Large intestine (tissue), 3 donors: ENCODE measurements around the gene CBY3. TPM values are rescaled to one million over a fixed set of nuclear protein-coding genes. Genes with fewer than 3 reads are reported as not detected.
"Not testable (repeated sequence)": the region's sequence is repeated elsewhere in the genome, so short reads cannot be mapped to it uniquely, and the experiment has no call there.

Source experiments
- DNase-seq, 2 donors: peaks; one replicate each; pipeline versions ENCODE4 v3.0.0 to v3.0.0-alpha.2; 2013
- H3K27ac ChIP-seq: one replicate; pipeline ENCODE4 v1.5.1; 2013; ENCODE audit warnings: low read length
- H3K27me3 ChIP-seq: 2 replicates; pipeline ENCODE4 v1.6.1; 2013; ENCODE audit warnings: low read length; ENCODE audit not compliant: control insufficient read depth, insufficient read depth
- H3K36me3 ChIP-seq: 2 replicates; pipeline ENCODE4 v1.6.1; 2013; ENCODE audit warnings: low read length; ENCODE audit not compliant: control insufficient read depth, insufficient read depth
- H3K4me1 ChIP-seq: one replicate; pipeline ENCODE4 v1.6.1; 2013; ENCODE audit warnings: low read length; ENCODE audit not compliant: control insufficient read depth, insufficient read depth
- H3K4me3 ChIP-seq: one replicate; pipeline ENCODE4 v1.5.1; 2013; ENCODE audit warnings: low read length
- H3K9me3 ChIP-seq: one replicate; pipeline ENCODE4 v1.6.1; 2013; ENCODE audit warnings: mild to moderate bottlenecking, low read depth, low read length, moderate library complexity; ENCODE audit not compliant: control insufficient read depth
- WGBS: methylation state at CpG from one replicate; pipeline ENCODE4 v1.1.5; 2013; ENCODE audit warnings: low lambda C conversion rate; ENCODE audit not compliant: insufficient coverage; 5-methylcytosine and 5-hydroxymethylcytosine counted together
- polyA plus RNA-seq: library from polyadenylated mRNA; unstranded; fragments of 120-200 nt; gene quantifications from one replicate; pipeline ENCODE4 v1.2.1, GENCODE V29; 2013

CBY3 gene
- polyA plus RNA-seq, 1 donor, result 1.2 TPM

- H3K36me3 ChIP-seq, result no peaks in the 10 kb centered on the region
- H3K27me3 ChIP-seq, result no peaks in the 10 kb centered on the region
- H3K4me3 ChIP-seq, result peak overlapping the region; percentile 76
- peaks cover 8% of the 10 kb centered on the region for H3K9me3 ChIP-seq
- no CpG with 5 or more reads among the region's 78 CpGs for WGBS
- H3K27ac ChIP-seq, result peak overlapping the region; percentile 98
- H3K4me1 ChIP-seq, result peaks cover 18% of the 10 kb centered on the region
- peak; percentile 98 to 99 for DNase-seq
These were observed 2.4 kb downstream of the CBY3 start for GRCh38 chr5:179678223-179679013.

GRCh38 chr5:179668391-179668790 is 12.4 kb downstream of the CBY3 start:
- Histone ChIP-seq H3K4me3 (no peak overlapping the region), H3K9me3 (no peaks in the 10 kb centered on the region), H3K4me1 (no peaks in the 10 kb centered on the region), H3K27me3 (no peaks in the 10 kb centered on the region), H3K27ac (no peak overlapping the region), H3K36me3 (peaks cover 14% of the 10 kb centered on the region)
- DNase-seq, result peak; percentile 30 to 32
- WGBS, result no CpG with 5 or more reads among the region's 7 CpGs

DNA sequence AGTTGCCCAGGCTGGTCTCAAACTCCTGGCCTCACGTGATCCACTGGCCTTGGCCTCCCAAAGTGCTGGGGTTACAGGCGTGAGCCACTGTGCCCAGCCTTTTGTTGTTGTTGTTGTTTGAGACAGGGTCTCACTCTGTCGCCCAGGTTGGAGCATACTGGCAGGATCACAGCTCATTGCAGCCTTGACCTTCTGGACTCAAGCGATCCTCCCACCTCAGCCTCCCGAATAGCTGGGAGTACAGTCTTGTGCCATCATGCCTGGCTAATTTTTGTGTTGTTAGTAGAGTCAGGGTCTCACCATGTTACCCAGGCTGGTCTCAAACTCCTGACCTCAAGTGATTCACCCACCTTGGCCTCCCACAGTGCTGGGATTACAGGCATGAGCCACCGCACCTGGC is 19.2 kb downstream of the CBY3 start:
- not testable (repeated sequence) for H3K4me3 ChIP-seq, DNase-seq, H3K27me3 ChIP-seq

GRCh38 chr5:179658179-179658856 is 22.5 kb downstream of the CBY3 start:
- peak overlapping the region; percentile 59 for H3K4me3 ChIP-seq
- not testable (repeated sequence) for H3K27me3 ChIP-seq, H3K9me3 ChIP-seq, H3K4me1 ChIP-seq, H3K36me3 ChIP-seq, H3K27ac ChIP-seq
- DNase-seq, result peak in 1 of 2 donors; percentile 53
- 0% methylated on average over 1 of the region's 29 CpGs for WGBS

More for the DNA sequence above, 19.2 kb downstream of the CBY3 start:
- no CpG with 5 or more reads among the region's 6 CpGs for WGBS
- H3K27ac ChIP-seq, H3K4me1 ChIP-seq, H3K9me3 ChIP-seq: not testable (repeated sequence)
- H3K36me3 ChIP-seq, result peaks cover 14% of the 10 kb centered on the region

DNA sequence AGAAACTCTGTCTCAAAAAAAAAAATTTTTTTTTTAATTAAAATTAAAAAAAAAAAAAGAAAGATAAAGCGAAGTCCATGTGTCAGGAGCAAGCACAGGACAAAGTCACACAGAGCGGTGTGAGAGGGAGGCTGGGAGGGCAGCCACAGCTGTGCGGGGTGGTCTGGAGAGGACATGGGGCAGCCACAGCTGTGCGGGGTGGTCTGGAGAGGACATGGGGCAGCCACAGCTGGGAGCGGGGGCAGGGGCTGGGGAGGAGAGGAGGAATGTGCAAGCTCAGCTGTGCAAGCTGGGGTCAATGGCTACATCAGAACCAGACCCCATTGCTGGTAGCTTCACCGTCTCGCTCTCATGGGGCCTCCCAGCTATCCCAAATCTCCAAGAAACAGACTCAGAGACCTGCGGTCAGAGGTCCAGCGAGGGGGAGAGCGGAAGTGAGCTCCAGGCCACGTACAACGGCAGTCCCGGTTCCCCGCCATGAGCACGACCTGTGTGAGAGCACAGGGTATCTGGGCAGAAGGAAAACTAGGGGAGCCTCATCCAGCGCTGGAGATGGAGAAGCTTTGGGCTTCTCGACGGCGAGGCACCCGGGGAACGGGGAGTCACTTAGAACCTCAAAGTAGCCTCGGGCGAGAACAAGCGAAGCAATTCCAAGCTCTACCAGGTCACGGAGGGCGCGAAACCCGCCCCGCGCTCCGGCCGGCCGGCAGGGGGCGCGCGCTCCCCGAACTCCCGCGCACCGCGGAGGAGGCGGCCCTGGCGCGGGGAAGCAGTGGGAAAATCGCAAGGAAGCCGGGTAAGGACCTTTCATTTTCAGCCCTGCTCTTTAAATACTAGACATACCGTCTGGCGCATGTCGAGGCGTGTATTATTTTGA is 23.3 kb downstream of the CBY3 start:
- WGBS, result no CpG with 5 or more reads among the region's 50 CpGs
- not testable (repeated sequence) for DNase-seq

DNA sequence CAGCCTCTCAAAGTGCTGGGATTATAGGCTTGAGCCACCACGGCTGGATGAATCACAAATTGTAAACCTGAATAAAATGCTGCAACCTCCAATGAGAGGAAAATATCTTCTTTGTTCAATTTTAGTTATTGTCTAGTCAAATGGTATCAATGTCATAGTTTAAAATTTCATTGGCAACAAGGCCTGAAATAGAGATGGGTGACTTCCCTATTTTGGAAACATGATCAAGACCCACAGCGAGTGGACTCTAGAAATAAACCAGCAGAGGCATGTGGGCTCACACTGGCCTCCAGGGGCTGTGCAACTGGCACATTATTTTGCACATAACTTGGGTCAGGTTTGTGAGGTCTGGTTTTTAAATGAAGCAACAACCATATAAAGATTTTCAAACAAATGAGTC is 27.7 kb downstream of the CBY3 start:
- not testable (repeated sequence) for H3K9me3 ChIP-seq, H3K27ac ChIP-seq, H3K4me1 ChIP-seq, DNase-seq, H3K36me3 ChIP-seq, H3K27me3 ChIP-seq, H3K4me3 ChIP-seq
- WGBS, result no CpG with 5 or more reads among the region's 2 CpGs

More for the DNA sequence above, 23.3 kb downstream of the CBY3 start:
- not testable (repeated sequence) for H3K9me3 ChIP-seq, H3K4me3 ChIP-seq, H3K27ac ChIP-seq, H3K4me1 ChIP-seq, H3K36me3 ChIP-seq, H3K27me3 ChIP-seq

DNA sequence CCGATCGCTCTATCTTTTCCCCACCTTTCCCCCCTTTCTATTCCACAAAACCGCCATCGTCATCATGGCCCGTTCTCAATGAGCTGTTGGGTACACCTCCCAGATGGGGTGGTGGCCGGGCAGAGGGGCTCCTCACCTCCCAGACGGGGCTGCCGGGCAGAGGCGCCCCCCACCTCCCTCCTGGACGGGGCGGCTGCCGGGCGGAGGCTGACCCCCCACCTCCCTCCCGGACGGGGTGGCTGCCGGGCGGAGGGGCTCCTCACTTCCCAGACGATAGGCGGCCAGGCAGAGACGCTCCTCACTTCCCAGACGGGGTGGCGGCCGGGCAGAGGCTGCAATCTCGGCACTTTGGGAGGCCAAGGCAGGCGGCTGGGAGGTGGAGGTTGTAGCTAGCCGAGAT is 30.6 kb downstream of the CBY3 start:
- not testable (repeated sequence) for H3K27me3 ChIP-seq, H3K36me3 ChIP-seq, H3K9me3 ChIP-seq, H3K4me3 ChIP-seq, H3K4me1 ChIP-seq, H3K27ac ChIP-seq, DNase-seq
- WGBS, result no CpG with 5 or more reads among the region's 26 CpGs

DNA sequence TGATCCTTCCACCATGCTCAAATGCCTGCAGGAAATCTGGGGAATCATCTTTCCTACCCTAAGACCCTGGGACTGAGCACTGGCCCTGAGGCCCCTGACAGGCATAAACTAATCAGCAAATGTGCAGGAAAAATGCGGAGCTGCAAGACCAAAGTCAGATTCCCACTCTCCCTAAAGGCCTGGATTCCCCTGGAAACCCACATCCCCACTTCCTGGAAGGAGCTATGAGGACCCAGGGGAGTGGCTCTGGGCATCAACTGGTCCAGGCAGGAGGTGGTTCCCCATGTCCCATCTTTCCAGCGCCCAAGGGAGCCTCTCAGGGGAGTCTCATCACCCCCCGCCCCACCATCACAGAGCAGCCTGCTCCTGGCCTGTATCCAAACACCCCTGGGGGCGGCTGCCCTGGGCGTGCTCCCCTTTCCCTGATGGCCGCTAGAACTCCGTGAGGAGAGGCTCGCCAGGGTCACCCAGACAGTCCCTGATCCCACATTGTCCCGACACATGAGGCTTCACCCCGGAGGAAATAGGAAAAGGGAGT is 31.6 kb downstream of the CBY3 start:
- not testable (repeated sequence) for H3K4me1 ChIP-seq, DNase-seq, H3K36me3 ChIP-seq, H3K27ac ChIP-seq, H3K4me3 ChIP-seq, H3K27me3 ChIP-seq, H3K9me3 ChIP-seq
- no CpG with 5 or more reads among the region's 10 CpGs for WGBS

DNA sequence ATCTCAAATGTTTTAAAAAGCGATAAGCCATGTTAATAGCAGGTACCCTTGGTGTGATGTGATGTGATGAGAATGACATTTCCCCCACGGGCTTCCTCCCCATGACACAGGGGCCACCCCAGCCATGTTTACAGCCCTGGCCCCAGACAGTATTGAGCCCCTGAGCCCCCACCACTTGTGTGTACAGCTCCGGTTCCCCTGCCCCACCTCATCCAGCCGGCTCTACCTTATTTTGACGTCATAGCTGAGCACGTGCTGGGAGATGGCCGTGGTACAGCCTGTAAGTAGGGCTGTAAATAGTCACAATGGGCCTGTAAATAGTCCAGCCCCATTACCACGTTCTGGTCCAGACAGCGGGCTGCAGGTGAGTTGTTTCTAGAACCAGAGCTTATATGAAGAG is 32.4 kb downstream of the CBY3 start:
- DNase-seq, result no peak
- H3K36me3 ChIP-seq, result no peaks in the 10 kb centered on the region
- no peaks in the 10 kb centered on the region for H3K4me1 ChIP-seq
- H3K4me3 ChIP-seq, result no peak overlapping the region
- H3K27ac ChIP-seq, result no peak overlapping the region
- WGBS, result no CpG with 5 or more reads among the region's 9 CpGs
- no peaks in the 10 kb centered on the region for H3K9me3 ChIP-seq
- H3K27me3 ChIP-seq, result no peaks in the 10 kb centered on the region

DNA sequence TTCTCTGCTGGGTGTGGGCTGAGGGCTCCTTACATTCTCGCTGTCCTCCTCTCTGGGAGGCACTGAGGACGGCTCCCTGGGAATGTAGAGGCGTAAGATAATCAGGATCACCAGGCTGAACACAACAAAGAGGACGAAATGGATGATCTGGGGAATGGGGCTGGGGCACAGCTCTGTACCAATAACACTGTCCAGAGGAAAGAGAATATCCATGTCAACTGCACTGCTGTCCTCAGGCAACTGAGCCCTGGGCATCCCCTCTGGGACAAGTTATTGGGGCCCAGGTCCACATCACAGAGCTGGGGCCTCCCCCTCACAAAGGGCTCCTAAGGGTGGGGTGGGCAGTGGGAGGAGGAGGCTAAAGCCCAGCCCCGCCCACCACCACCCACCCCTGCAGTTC is 36.1 kb downstream of the CBY3 start:
- not testable (repeated sequence) for H3K9me3 ChIP-seq, H3K4me3 ChIP-seq, H3K27me3 ChIP-seq, H3K36me3 ChIP-seq, H3K27ac ChIP-seq, DNase-seq, H3K4me1 ChIP-seq
- WGBS, result no CpG with 5 or more reads among the region's 5 CpGs
